GM23248 (cell line): ENCODE data around the gene DDRGK1. TPM values are rescaled to one million over a fixed set of nuclear protein-coding genes. Genes with fewer than 3 reads are reported as not detected.

ENCODE experiments used
- DNase-seq: peaks from one replicate; pipeline ENCODE4 v3.0.0-alpha.2; 2015
- H2AFZ ChIP-seq: fragments of 200-600 bp; sonication (generic); 2 replicates; pipeline ENCODE4 v1.6.1; 2016; ENCODE audit warnings: antibody characterized with exemption
- H3F3A ChIP-seq: fragments of 200-600 bp; sonication (generic); 2 replicates; pipeline ENCODE4 v1.6.1; 2016; ENCODE audit warnings: mild to moderate bottlenecking, antibody characterized with exemption, mixed run types; ENCODE audit not compliant: insufficient read depth
- H3K27ac ChIP-seq: fragments of 200-600 bp; sonication (generic); 2 replicates; pipeline ENCODE4 v1.5.1; 2016; ENCODE audit warnings: mild to moderate bottlenecking
- H3K27me3 ChIP-seq: fragments of 200-600 bp; sonication (generic); replicated peaks from 2 replicates; pipeline ENCODE4 v1.6.1; 2016; ENCODE audit warnings: mild to moderate bottlenecking; ENCODE audit not compliant: insufficient read depth
- H3K36me3 ChIP-seq: fragments of 200-600 bp; sonication (generic); 2 replicates; pipeline ENCODE4 v1.6.1; 2016; ENCODE audit warnings: low read depth, mild to moderate bottlenecking
- H3K4me1 ChIP-seq: fragments of 200-600 bp; sonication (generic); 2 replicates; pipeline ENCODE4 v1.6.1; 2016; ENCODE audit warnings: mild to moderate bottlenecking; ENCODE audit not compliant: insufficient read depth
- H3K4me2 ChIP-seq: fragments of 200-600 bp; sonication (generic); one replicate; pipeline ENCODE4 v1.6.1; 2016; ENCODE audit warnings: mild to moderate bottlenecking; ENCODE audit not compliant: unreplicated experiment
- H3K4me3 ChIP-seq: fragments of 200-600 bp; sonication (generic); 2 replicates; pipeline ENCODE4 v1.5.1; 2016; ENCODE audit warnings: mild to moderate bottlenecking
- H3K79me2 ChIP-seq: fragments of 200-600 bp; sonication (generic); 2 replicates; pipeline ENCODE4 v1.6.1; 2016; ENCODE audit warnings: mild to moderate bottlenecking; ENCODE audit not compliant: insufficient read depth
- H3K9ac ChIP-seq: fragments of 200-600 bp; sonication (generic); 2 replicates; pipeline ENCODE4 v1.6.1; 2016; ENCODE audit warnings: mild to moderate bottlenecking
- H3K9me2 ChIP-seq: fragments of 200-600 bp; sonication (generic); 2 replicates; pipeline ENCODE4 v1.6.1; 2016; ENCODE audit warnings: mixed run types, mild to moderate bottlenecking, moderate library complexity; ENCODE audit not compliant: insufficient read depth
- H3K9me3 ChIP-seq: fragments of 200-600 bp; sonication (generic); one replicate; pipeline ENCODE4 v1.6.1; 2017; ENCODE audit warnings: low read depth
- H4K20me1 ChIP-seq: fragments of 200-600 bp; sonication (generic); 2 replicates; pipeline ENCODE4 v1.6.0; 2016; ENCODE audit not compliant: insufficient read depth
- EZH2 ChIP-seq: fragments of 200-600 bp; sonication (generic); IDR thresholded peaks from 2 replicates; pipeline ENCODE4 v1.6.1; 2018; ENCODE audit warnings: antibody characterized with exemption, mild to moderate bottlenecking; ENCODE audit not compliant: insufficient read depth, poor library complexity, severe bottlenecking
- EZH2phosphoT487 ChIP-seq: fragments of 200-600 bp; sonication (generic); IDR thresholded peaks from 2 replicates; pipeline ENCODE4 v1.6.1; 2018; ENCODE audit warnings: antibody characterized with exemption, moderate library complexity, mild to moderate bottlenecking, low read depth; ENCODE audit not compliant: insufficient read depth
- WGBS, 2 experiments: methylation state at CpG; one replicate each; pipeline ENCODE4 v1.1.6; 2015 to 2017; ENCODE audit warnings: low lambda C conversion rate in 2 of 2, low coverage in 1 of 2; ENCODE audit errors: missing lambda C conversion rate in 2 of 2; 5-methylcytosine and 5-hydroxymethylcytosine counted together
- in situ Hi-C: fragments of 300-500 bp; cut with MboI; formaldehyde crosslinking; loops from 2 replicates; pipeline ENCODE4 v1.15.0; 2020
- polyA plus RNA-seq: library from polyadenylated mRNA; unstranded; fragments of >200 nt; fragmentation: Nextera tagmentation; extraction: Ambion mirVana; gene quantifications from 2 replicates; pipeline ENCODE4 v1.2.1, GENCODE V29; 2016
- total RNA-seq: library from RNA; depleted of rRNA; stranded (reverse); fragments of >200 nt; shearing (Covaris generic); gene quantifications from 2 replicates; pipeline ENCODE4 v1.2.3, GENCODE V29; 2014

Gene DDRGK1
- total and polyA plus RNA-seq, 2 experiments from 2014 or later = 50.8 to 55.9 TPM

- H3K4me2 ChIP-seq = no peak overlapping the region
- no peak for DNase-seq
- no peak overlapping the region for H3K9ac ChIP-seq
- no peaks in the 10 kb centered on the region for H3K9me3 ChIP-seq
- no peaks in the 10 kb centered on the region for H3K27me3 ChIP-seq
- H2AFZ ChIP-seq = no peak overlapping the region
- no peaks in the 10 kb centered on the region for H3F3A ChIP-seq
- H3K9me2 ChIP-seq = no peaks in the 10 kb centered on the region
- no peaks in the 10 kb centered on the region for H3K79me2 ChIP-seq
- no peak overlapping the region for H3K4me3 ChIP-seq
- no peak overlapping the region for H3K27ac ChIP-seq
- no peaks in the 10 kb centered on the region for H3K4me1 ChIP-seq
- TF ChIP-seq EZH2phosphoT487 = no peak
- no peak for TF ChIP-seq EZH2
- 79 to 88% methylated on average over 12 to 13 of the region's 13 CpGs for WGBS, 2 experiments
- H3K36me3 ChIP-seq = no peaks in the 10 kb centered on the region
- in situ Hi-C loops = no loop called here
- no peaks in the 10 kb centered on the region for H4K20me1 ChIP-seq
These were observed 38.1 kb downstream of the DDRGK1 start for GRCh38 chr20:3166338-3166912.

- no peak overlapping the region for H3K9ac ChIP-seq
- H3K36me3 ChIP-seq = no peaks in the 10 kb centered on the region
- no peaks in the 10 kb centered on the region for H3K9me3 ChIP-seq
- no peaks in the 10 kb centered on the region for H3K9me2 ChIP-seq
- H3K4me3 ChIP-seq = no peak overlapping the region
- no peak overlapping the region for H3K27ac ChIP-seq
- 68 to 72% methylated on average over 40 to 45 of the region's 45 CpGs for WGBS, 2 experiments
- no peaks in the 10 kb centered on the region for H3K27me3 ChIP-seq
- peak; percentile 46 for DNase-seq
- H2AFZ ChIP-seq = no peak overlapping the region
- no peaks in the 10 kb centered on the region for H4K20me1 ChIP-seq
- TF ChIP-seq EZH2 (no peak), EZH2phosphoT487 (no peak)
- no peaks in the 10 kb centered on the region for H3F3A ChIP-seq
- H3K4me2 ChIP-seq = no peak overlapping the region
- H3K4me1 ChIP-seq = no peaks in the 10 kb centered on the region
- H3K79me2 ChIP-seq = no peaks in the 10 kb centered on the region
- in situ Hi-C loops = no loop called here
These were observed 38.8 kb downstream of the DDRGK1 start for GRCh38 chr20:3165473-3166337.

- no peaks in the 10 kb centered on the region for H3K4me1 ChIP-seq
- H3K4me2 ChIP-seq = no peak overlapping the region
- no peaks in the 10 kb centered on the region for H4K20me1 ChIP-seq
- H3K9me3 ChIP-seq = no peaks in the 10 kb centered on the region
- no peak overlapping the region for H3K4me3 ChIP-seq
- H3K36me3 ChIP-seq = no peaks in the 10 kb centered on the region
- TF ChIP-seq EZH2phosphoT487 = no peak
- no peak for TF ChIP-seq EZH2
- no peak overlapping the region for H2AFZ ChIP-seq
- no peak overlapping the region for H3K27ac ChIP-seq
- in situ Hi-C loops = no loop called here
- H3F3A ChIP-seq = no peaks in the 10 kb centered on the region
- 0 out of 2 replicates have a peak, but pooled peaks cover 3% of the 10 kb centered on the region for H3K79me2 ChIP-seq
- no peaks in the 10 kb centered on the region for H3K27me3 ChIP-seq
- no peak overlapping the region for H3K9ac ChIP-seq
- no peaks in the 10 kb centered on the region for H3K9me2 ChIP-seq
- WGBS, 2 experiments = 82 to 86% methylated on average over 38 to 41 of the region's 41 CpGs
- DNase-seq = no peak
These were observed 39.6 kb downstream of the DDRGK1 start for GRCh38 chr20:3164763-3165410.

- WGBS, 2 experiments = 83 to 89% methylated on average over 4 to 30 of the region's 32 CpGs
- TF ChIP-seq EZH2 (no peak), EZH2phosphoT487 (no peak)
- in situ Hi-C loops = no loop called here
These were observed 40.3 kb downstream of the DDRGK1 start for GRCh38 chr20:3164043-3164762.

More at GRCh38 chr20:3164043-3164762, 40.3 kb downstream of the DDRGK1 start:
- H3K4me2 ChIP-seq = no peak overlapping the region
- no peaks in the 10 kb centered on the region for H3K9me2 ChIP-seq
- no peaks in the 10 kb centered on the region for H3K9me3 ChIP-seq
- no peaks in the 10 kb centered on the region for H3K27me3 ChIP-seq
- H4K20me1 ChIP-seq = no peaks in the 10 kb centered on the region
- H3F3A ChIP-seq = no peaks in the 10 kb centered on the region
- no peak overlapping the region for H3K27ac ChIP-seq
- no peaks in the 10 kb centered on the region for H3K4me1 ChIP-seq
- H2AFZ ChIP-seq = no peak overlapping the region
- no peak overlapping the region for H3K9ac ChIP-seq
- H3K79me2 ChIP-seq = peaks cover 8% of the 10 kb centered on the region
- no peaks in the 10 kb centered on the region for H3K36me3 ChIP-seq
- no peak overlapping the region for H3K4me3 ChIP-seq
- no peak for DNase-seq
